ENCODE results near the gene LIPA.

GRCh38 chr10:89228146-89228545 is 23.4 kb downstream of the LIPA start:
- TF ChIP-seq CTCF (conservative IDR thresholded peaks at IDR 0.05; ENCODE audit: low read depth, low read length) = no peak
- TF ChIP-seq SMC3 (IDR thresholded peaks at IDR 0.05; ENCODE audit: low read depth, low read length) = no peak
- no peak for TF ChIP-seq POLR2A (IDR thresholded peaks at IDR 0.05; ENCODE audit: low read depth, low read length)

Measured in IMR-90 (cell line).